HEK293 (cell line): Measurements from ENCODE around the gene MPP4.

Experiments used
- KLF9 ChIP-seq: fragments of 450-650 bp; formaldehyde crosslinking; IDR thresholded peaks from 2 replicates; pipeline ENCODE4 v1.5.1; 2016; ENCODE audit warnings: missing biosample characterization, missing genetic modification characterization, low read depth
- ZNF324 ChIP-seq: fragments of 450-650 bp; formaldehyde crosslinking; IDR thresholded peaks from 2 replicates; pipeline ENCODE4 v1.5.1; 2016; ENCODE audit warnings: missing biosample characterization, missing genetic modification characterization
- ZNF623 ChIP-seq: fragments of 450-650 bp; formaldehyde crosslinking; IDR thresholded peaks from 2 replicates; pipeline ENCODE4 v1.5.1; 2016; ENCODE audit warnings: missing biosample characterization, missing genetic modification characterization
- TF ChIP-seq, protein P1 (sequence below): fragments of 450-650 bp; formaldehyde crosslinking; IDR thresholded peaks from 2 replicates; pipeline ENCODE4 v1.5.1; 2017; ENCODE audit warnings: missing biosample characterization, mild to moderate bottlenecking, missing genetic modification characterization, moderate library complexity

DNA sequence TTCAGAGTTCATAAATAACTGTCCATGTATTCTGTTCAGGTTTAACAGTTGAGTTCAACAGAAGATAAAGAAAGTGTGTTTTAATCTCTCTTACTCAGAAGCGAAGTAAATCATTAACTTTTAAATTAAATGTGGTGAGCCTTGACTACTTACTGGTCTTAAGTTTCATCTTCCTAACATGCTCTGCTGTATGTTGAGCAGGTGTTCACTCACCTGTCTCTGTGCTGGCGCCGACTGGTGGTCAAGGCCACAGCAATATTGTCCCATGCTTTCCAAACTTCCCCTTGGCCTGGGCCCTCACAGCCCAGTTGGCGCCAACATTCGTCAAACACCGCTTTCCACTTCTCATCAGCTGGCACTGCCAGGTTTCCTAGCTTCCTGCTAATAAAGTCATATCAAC lies 17.0 kb upstream of the MPP4 start:
- TF ChIP-seq ZNF324 (tag by site-specific recombination) (no peak), ZNF623 (no peak), KLF9 (tag by site-specific recombination) (no peak)
- TF ChIP-seq, protein P1, sequence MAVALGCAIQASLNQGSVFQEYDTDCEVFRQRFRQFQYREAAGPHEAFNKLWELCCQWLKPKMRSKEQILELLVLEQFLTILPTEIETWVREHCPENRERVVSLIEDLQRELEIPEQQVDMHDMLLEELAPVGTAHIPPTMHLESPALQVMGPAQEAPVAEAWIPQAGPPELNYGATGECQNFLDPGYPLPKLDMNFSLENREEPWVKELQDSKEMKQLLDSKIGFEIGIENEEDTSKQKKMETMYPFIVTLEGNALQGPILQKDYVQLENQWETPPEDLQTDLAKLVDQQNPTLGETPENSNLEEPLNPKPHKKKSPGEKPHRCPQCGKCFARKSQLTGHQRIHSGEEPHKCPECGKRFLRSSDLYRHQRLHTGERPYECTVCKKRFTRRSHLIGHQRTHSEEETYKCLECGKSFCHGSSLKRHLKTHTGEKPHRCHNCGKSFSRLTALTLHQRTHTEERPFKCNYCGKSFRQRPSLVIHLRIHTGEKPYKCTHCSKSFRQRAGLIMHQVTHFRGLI (tag by site-specific recombination), result no peak
